DND-41 (cell line): ENCODE results near the gene NCMAP.

ENCODE experiments used
- ATAC-seq: fragments of 200-7000 bp; cut with Tn5 transposase; 3 replicates; pipeline ENCODE4 v1.9.1; 2021; ENCODE audit warnings: low read depth; ENCODE audit not compliant: insufficient read depth
- DNase-seq: peaks from one replicate; pipeline ENCODE4 v3.0.0-alpha.2; 2020
- H2AFZ ChIP-seq: 2 replicates; pipeline ENCODE4 v1.6.0; 2012; ENCODE audit warnings: low read depth, low read length
- H3K27ac ChIP-seq: 2 replicates; pipeline ENCODE4 v1.5.1; 2012; ENCODE audit warnings: low read length, inconsistent platforms
- H3K27me3 ChIP-seq: fragments of 200-600 bp; sonication (generic); 2 replicates; pipeline ENCODE4 v1.6.0; 2012; ENCODE audit warnings: low read length, mild to moderate bottlenecking, inconsistent platforms; ENCODE audit not compliant: insufficient read depth, poor library complexity
- H3K36me3 ChIP-seq: 2 replicates; pipeline ENCODE4 v1.5.1; 2012; ENCODE audit warnings: low read length, inconsistent platforms; ENCODE audit not compliant: insufficient read depth
- H3K4me1 ChIP-seq: 2 replicates; pipeline ENCODE4 v1.5.1; 2012; ENCODE audit warnings: mild to moderate bottlenecking, low read length; ENCODE audit not compliant: insufficient read depth
- H3K4me2 ChIP-seq: 2 replicates; pipeline ENCODE4 v1.6.0; 2012; ENCODE audit warnings: mild to moderate bottlenecking, moderate library complexity, low read length, inconsistent platforms; ENCODE audit not compliant: insufficient read depth
- H3K4me3 ChIP-seq, 2 experiments: fragments of 200-600 bp in 1 of 2; shearing (Covaris generic) in 1 of 2; 2 replicates each; pipeline ENCODE4 v1.5.1; 2012 to 2016; ENCODE audit warnings: inconsistent platforms in 2 of 2, low read length in 2 of 2, mild to moderate bottlenecking in 2 of 2, low read depth in 1 of 2, moderate library complexity in 1 of 2
- H3K79me2 ChIP-seq: 2 replicates; pipeline ENCODE4 v1.6.0; 2012; ENCODE audit warnings: low read length, inconsistent platforms; ENCODE audit not compliant: insufficient read depth
- H3K9ac ChIP-seq: 2 replicates; pipeline ENCODE4 v1.6.0; 2012; ENCODE audit warnings: low read depth, mild to moderate bottlenecking, inconsistent platforms, low read length, moderate library complexity
- H3K9me3 ChIP-seq: 2 replicates; pipeline ENCODE4 v1.5.1; 2012; ENCODE audit warnings: low read length, moderate library complexity, mild to moderate bottlenecking, inconsistent platforms; ENCODE audit not compliant: insufficient read depth, severe bottlenecking
- H4K20me1 ChIP-seq: 2 replicates; pipeline ENCODE4 v1.6.0; 2012; ENCODE audit warnings: low read length; ENCODE audit not compliant: insufficient read depth
- CTCF ChIP-seq: IDR thresholded peaks from 2 replicates; pipeline ENCODE4 v1.5.1; 2012; ENCODE audit warnings: borderline replicate concordance, low read length, moderate library complexity, mild to moderate bottlenecking; ENCODE audit not compliant: poor library complexity, severe bottlenecking; ENCODE audit errors: extremely low read depth
- EZH2 ChIP-seq: IDR thresholded peaks from 3 replicates; pipeline ENCODE4 v1.6.1; 2012; ENCODE audit warnings: borderline replicate concordance, low read depth, mild to moderate bottlenecking, moderate library complexity, low read length, inconsistent platforms; ENCODE audit not compliant: severe bottlenecking

Gene NCMAP

DNA sequence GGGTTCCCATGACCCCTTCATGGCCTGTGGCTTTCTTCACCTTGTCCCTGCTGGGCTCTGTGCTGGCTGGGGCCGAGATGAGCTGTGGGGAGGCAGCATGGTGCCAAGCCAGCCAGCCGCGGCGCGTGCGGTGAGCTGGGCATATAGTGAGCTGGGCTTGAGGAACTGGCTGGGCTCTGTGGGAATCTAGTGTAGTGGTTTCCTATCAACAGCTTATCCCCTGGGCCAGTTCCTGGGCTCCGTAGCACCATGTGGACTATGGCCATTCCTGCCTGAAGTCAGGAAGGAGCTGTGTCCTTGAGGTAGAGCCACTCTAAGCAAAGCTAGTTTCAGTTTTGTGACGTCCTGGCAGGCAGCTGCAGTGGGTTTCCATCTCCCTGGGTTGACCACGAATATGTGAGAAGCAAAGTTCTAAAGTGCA, 1.8 kb downstream of the NCMAP start:
- Histone ChIP-seq H4K20me1 (no peaks in the 10 kb centered on the region), H3K4me2 (no peak overlapping the region), H3K4me3 (no peak overlapping the region), H3K36me3 (no peaks in the 10 kb centered on the region), H3K27me3 (peaks cover 9% of the 10 kb centered on the region), H3K27ac (no peak overlapping the region), H3K9ac (no peak overlapping the region), H3K79me2 (no peaks in the 10 kb centered on the region), H3K4me1 (no peaks in the 10 kb centered on the region), H2AFZ (no peak overlapping the region), H3K9me3 (no peaks in the 10 kb centered on the region)
- no peak for TF ChIP-seq EZH2
- TF ChIP-seq CTCF = no peak
- peak; percentile 44; the same call in 2 of the 3 replicates for ATAC-seq
- DNase-seq = no peak

DNA sequence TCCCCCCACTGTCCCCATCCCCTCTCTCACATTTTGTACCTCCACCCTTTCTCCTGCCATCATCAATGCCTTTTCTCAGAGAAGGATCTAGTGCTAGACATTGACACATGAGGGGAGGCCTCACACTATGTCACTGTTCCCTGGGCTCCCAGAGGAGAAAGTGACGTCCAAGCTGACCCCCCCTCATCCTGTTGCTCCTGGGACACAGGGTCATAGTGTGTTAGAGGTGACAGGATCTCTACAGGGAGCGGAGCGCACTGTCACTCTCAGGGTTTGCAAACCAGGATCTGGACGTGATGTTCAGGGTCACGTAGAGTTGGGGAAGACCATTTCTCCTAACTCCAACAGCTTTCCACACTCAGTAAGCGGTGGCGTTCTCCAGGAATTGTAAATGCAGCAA, 2.6 kb downstream of the NCMAP start:
- Histone ChIP-seq H3K4me2 (no peak overlapping the region), H3K36me3 (no peaks in the 10 kb centered on the region), H4K20me1 (no peaks in the 10 kb centered on the region), H3K4me1 (no peaks in the 10 kb centered on the region), H2AFZ (no peak overlapping the region), H3K9me3 (no peaks in the 10 kb centered on the region), H3K27ac (no peak overlapping the region), H3K79me2 (no peaks in the 10 kb centered on the region), H3K4me3 (no peak overlapping the region), H3K9ac (no peak overlapping the region), H3K27me3 (peaks cover 9% of the 10 kb centered on the region)
- ATAC-seq = no peak
- DNase-seq = no peak
- TF ChIP-seq CTCF = no peak
- no peak for TF ChIP-seq EZH2

- Histone ChIP-seq H3K4me2 (no peak overlapping the region), H3K9me3 (no peaks in the 10 kb centered on the region), H3K4me1 (no peaks in the 10 kb centered on the region), H3K27ac (no peak overlapping the region), H3K36me3 (no peaks in the 10 kb centered on the region), H3K4me3 (no peak overlapping the region), H3K79me2 (no peaks in the 10 kb centered on the region), H2AFZ (no peak overlapping the region), H3K27me3 (peaks cover 9% of the 10 kb centered on the region), H4K20me1 (no peaks in the 10 kb centered on the region), H3K9ac (no peak overlapping the region)
- ATAC-seq (no peak), DNase-seq (no peak)
- TF ChIP-seq CTCF (no peak), EZH2 (no peak)
Measured at GRCh38 chr1:24558902-24559791, 3.3 kb downstream of the NCMAP start.
